Measurements from ENCODE around the gene VPS4A.
"Not testable (repeated sequence)": the region's sequence is repeated elsewhere in the genome, so short reads cannot be mapped to it uniquely, and the experiment has no call there.

Gene VPS4A

DNA sequence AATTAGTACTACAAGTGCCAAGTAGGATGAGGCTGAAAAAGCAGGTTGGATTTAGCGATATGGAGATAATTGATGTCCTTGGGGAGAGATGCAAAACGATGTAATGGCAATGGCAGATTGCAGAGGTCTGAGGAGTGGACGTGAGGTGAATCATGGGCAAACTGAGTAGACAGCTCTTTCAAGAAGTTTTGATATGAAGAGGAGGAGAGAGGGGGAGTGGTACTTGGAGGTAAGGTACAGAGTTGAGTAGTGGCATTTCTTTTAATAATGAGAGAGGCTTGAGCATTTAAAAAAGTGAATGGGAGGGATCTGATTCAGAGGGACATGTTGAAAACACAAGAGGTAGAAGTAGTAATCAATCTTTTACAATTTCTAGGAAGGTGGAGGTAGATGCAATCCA is 17.7 kb upstream of the VPS4A start:
- Histone ChIP-seq H3K4me1 (no peaks in the 10 kb centered on the region), H3K4me2 (ENCODE audit: low read length) (no peak overlapping the region), H3K27ac (no peak overlapping the region), H3K9ac (no peak overlapping the region), H2AFZ (no peak overlapping the region), H3K9me3 (ENCODE audit: control insufficient read depth, low read length) (no peaks in the 10 kb centered on the region), H3K27me3 (ENCODE audit: control insufficient read depth, insufficient read depth, low read length) (no peaks in the 10 kb centered on the region), H3K36me3 (ENCODE audit: control insufficient read depth, insufficient read depth, low read length) (no peaks in the 10 kb centered on the region), H3K79me2 (peaks cover 9% of the 10 kb centered on the region), H3K4me3 (ENCODE audit: low read depth, low read length) (no peak overlapping the region)
- TF ChIP-seq CTCF (IDR thresholded peaks at IDR 0.05): no peak

DNA sequence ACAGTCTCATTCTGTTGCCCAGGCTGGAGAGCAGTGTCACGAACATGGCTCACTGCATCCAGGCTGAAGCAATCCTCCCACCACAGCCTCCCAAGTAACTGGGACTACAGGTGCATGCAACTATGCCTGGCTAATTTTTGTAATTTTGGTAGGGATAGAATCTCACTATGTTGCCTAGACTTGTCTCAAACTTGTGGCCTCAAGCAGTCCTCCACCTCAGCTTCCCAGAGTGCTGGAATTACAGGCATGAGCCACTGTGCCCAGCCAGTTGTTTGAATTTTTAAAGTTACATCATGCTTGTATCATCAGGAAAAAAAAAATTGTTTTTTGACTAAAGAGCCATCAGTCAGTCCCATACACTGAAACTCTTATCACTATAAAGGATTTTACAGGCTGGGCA is 17.1 kb upstream of the VPS4A start:
- H3K27me3 ChIP-seq (ENCODE audit: control insufficient read depth, insufficient read depth, low read length): no peaks in the 10 kb centered on the region
- TF ChIP-seq CTCF (IDR thresholded peaks at IDR 0.05): no peak
- H3K4me1 ChIP-seq: no peaks in the 10 kb centered on the region
- no peak overlapping the region for H3K4me2 ChIP-seq (ENCODE audit: low read length)
- no peak overlapping the region for H3K27ac ChIP-seq
- no peaks in the 10 kb centered on the region for H3K36me3 ChIP-seq (ENCODE audit: control insufficient read depth, insufficient read depth, low read length)
- H3K4me3 ChIP-seq (ENCODE audit: low read depth, low read length): no peak overlapping the region
- no peak overlapping the region for H2AFZ ChIP-seq
- H3K9ac ChIP-seq: no peak overlapping the region
- no peaks in the 10 kb centered on the region for H3K9me3 ChIP-seq (ENCODE audit: control insufficient read depth, low read length)
- peaks cover 6% of the 10 kb centered on the region for H3K79me2 ChIP-seq

DNA sequence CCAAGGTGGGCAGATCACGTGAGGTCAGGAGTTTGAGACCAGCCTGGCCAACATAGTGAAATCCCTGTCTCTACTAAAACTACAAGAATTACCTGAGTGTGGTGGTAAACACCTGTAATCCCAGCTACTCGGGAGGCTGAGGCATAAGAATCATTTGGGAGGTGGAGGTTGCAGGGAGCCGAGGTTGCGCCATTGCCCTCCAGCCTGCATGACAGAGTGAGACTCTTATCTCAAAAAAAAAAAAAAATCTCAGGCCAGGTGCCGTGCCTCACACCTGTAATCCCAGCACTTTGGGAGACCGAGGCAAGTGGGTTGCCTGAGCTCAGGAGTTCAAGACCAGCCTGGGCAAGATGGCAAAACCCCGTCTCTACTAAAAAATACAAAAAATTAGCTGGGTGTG is 14.4 kb upstream of the VPS4A start:
- H3K9ac ChIP-seq; H3K4me3 ChIP-seq (ENCODE audit: low read depth, low read length); H2AFZ ChIP-seq; H3K9me3 ChIP-seq (ENCODE audit: control insufficient read depth, low read length); H3K27ac ChIP-seq; H3K4me1 ChIP-seq; H3K36me3 ChIP-seq (ENCODE audit: control insufficient read depth, insufficient read depth, low read length); H3K4me2 ChIP-seq (ENCODE audit: low read length); H3K27me3 ChIP-seq (ENCODE audit: control insufficient read depth, insufficient read depth, low read length); H3K79me2 ChIP-seq: not testable (repeated sequence)

DNA sequence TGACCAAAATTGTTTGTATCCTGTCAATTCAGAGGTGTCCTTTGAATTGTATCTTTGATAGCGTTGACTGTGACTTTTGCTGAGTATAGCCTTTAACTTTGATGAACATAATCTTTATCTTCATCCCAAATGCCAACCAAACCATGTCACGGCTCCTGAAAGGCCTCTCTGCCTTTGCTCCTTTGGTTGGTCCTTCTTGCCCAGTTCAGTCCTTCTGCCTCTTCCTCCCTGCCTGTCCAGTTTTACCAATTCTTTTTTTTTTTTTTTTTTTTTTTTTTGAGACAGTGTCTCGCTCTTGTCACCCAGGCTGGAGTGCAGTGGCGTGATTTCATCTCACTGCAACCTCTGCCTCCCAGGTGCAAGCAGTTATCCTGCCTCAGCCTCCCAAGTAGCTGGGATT is 12.9 kb upstream of the VPS4A start:
- no peak overlapping the region for H3K4me3 ChIP-seq (ENCODE audit: low read depth, low read length)
- peaks cover 3% of the 10 kb centered on the region for H3K79me2 ChIP-seq
- no peak overlapping the region for H3K9ac ChIP-seq
- no peak overlapping the region for H2AFZ ChIP-seq
- no peaks in the 10 kb centered on the region for H3K9me3 ChIP-seq (ENCODE audit: control insufficient read depth, low read length)
- TF ChIP-seq CTCF (IDR thresholded peaks at IDR 0.05): no peak
- H3K27me3 ChIP-seq (ENCODE audit: control insufficient read depth, insufficient read depth, low read length): no peaks in the 10 kb centered on the region
- H3K4me1 ChIP-seq: no peaks in the 10 kb centered on the region
- H3K4me2 ChIP-seq (ENCODE audit: low read length): no peak overlapping the region
- H3K36me3 ChIP-seq (ENCODE audit: control insufficient read depth, insufficient read depth, low read length): no peaks in the 10 kb centered on the region
- H3K27ac ChIP-seq: no peak overlapping the region

DNA sequence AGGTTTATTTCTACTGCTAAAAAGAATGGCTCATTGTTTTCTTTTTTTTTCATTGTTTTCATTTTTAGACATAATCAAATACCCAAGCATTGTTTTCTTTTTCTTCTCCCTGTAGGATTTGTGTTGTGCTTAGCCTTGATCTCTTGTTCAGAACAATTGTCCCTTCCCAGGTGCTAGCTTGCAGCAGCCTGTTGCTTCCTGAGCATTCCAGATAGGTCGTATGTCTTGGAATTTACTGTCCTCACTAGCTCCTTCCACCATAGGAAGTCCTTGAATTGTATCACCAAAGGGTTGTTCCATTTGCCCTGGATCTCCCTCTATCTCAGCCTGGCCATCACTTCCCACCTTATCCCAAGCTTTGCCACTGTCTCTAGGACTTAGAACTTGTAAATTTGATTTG is 10.0 kb upstream of the VPS4A start:
- Histone ChIP-seq H3K79me2 (no peaks in the 10 kb centered on the region), H3K4me3 (ENCODE audit: low read depth, low read length) (no peak overlapping the region), H3K4me2 (ENCODE audit: low read length) (no peak overlapping the region), H3K4me1 (no peaks in the 10 kb centered on the region), H3K36me3 (ENCODE audit: control insufficient read depth, insufficient read depth, low read length) (no peaks in the 10 kb centered on the region), H3K9me3 (ENCODE audit: control insufficient read depth, low read length) (no peaks in the 10 kb centered on the region), H3K27ac (no peak overlapping the region), H3K27me3 (ENCODE audit: control insufficient read depth, insufficient read depth, low read length) (no peaks in the 10 kb centered on the region), H2AFZ (no peak overlapping the region), H3K9ac (no peak overlapping the region)
- no peak for TF ChIP-seq CTCF (IDR thresholded peaks at IDR 0.05)
